SH-SY5Y (cell line): ENCODE results near the gene LMF1.

Source experiments
- GATA2 ChIP-seq: IDR thresholded peaks from 2 replicates; pipeline ENCODE4 v1.6.1; 2011; ENCODE audit warnings: mild to moderate bottlenecking, low read depth, low read length
- GATA3 ChIP-seq: IDR thresholded peaks from 2 replicates; pipeline ENCODE4 v1.6.1; 2011; ENCODE audit warnings: low read depth, mild to moderate bottlenecking, low read length, moderate library complexity

- no peak for TF ChIP-seq GATA2
- TF ChIP-seq GATA3 = no peak
Observed at GRCh38 chr16:898761-899682, 71.8 kb downstream of the LMF1 start.
